IPS-NIHi7 (cell line): ENCODE results near the gene PRRG2.
A peak's percentile ranks its signal among the peaks of the same experiment; 100 is the strongest.

ENCODE experiments used
- DNase-seq: peaks from one replicate; pipeline ENCODE4 v3.0.0; 2012; ENCODE audit warnings: mixed read lengths; ENCODE audit errors: extremely low spot score

The PRRG2 gene

DNA sequence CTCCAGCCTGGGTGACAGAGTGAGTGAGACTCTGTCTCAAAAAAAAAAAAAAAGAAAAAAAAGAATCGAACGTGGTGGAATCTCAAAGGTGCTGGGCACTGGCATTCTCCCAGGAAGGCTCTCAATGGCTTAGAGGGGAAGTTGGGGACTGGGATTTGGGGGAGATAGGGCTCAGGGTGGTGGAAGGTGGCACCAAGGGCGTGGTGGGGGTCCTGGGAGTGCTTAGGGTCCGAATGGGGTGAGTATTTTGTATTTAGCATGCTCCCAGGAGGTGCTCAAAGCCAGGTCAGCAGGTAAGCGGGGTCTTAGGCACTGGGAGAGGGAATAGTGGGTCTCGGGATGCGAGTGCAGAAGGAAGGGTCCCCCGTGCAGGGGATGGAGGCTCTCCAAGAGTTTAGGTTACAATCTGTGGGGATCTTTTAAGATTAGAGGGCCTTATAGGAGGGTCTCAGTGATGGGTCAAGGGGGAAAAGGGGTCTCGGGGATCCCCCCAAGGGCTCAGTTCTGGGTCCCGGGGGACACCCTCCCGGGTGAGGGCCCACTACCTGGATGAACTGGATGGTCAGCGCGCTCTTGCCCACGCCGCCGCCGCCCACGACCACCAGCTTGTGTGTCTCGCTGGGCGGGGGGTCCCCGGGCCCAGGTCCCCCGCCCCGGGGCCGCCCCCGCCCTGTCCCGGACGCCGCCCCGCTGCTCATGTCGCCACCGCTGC, 58.4 kb downstream of the PRRG2 start:
- no peak for DNase-seq

DNA sequence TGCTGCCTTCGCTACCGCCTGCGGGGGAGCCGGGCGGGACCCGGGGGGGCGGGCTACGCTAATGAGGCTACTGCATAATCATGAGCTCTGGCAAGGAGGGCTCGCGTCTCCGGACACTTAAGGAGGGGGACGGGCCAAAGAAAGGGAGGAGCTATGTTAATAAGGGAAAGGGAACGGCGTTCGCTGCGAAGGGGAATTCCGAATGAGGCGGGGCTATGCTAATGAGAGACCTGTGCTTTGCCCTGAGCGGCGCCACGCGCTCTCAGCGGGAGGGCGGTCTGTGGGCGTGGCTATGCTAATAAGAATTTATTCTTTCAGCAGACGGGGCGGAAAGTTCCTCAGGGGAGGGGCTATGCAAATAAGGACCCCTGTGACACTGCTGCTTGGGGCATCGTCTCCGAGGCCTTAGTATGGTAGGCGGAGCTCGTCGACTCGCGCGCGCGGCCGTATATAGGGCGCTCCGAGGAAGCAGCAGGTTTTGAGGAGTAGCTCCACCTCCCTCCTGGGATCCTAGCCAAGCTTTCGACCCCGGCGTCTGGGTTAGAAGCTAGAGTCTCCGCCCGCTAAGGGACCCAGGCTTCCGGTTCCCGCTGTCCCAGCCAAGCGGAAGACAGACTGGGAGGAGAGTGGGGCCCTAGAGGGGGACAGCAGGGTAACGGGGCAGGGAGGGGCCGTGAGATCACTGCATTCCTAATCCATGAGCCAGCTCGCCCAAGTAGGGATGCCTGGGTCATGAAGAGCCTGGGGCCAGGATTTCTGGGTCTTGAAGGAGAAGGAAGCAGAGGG, 59.2 kb downstream of the PRRG2 start, which contains the start of gene RRAS:
Gene RRAS, minus strand, starts transcription at position 31 of the 786 bp plus-strand sequence. CDS start 45 bp downstream, outside the sequence.
- DNase-seq: peak; percentile 96
